Sciatic nerve (tissue), 2 donors: Measurements from ENCODE around the gene USP14. TPM values are rescaled to one million over a fixed set of nuclear protein-coding genes. Genes with fewer than 3 reads are reported as not detected.

Source experiments
- ATAC-seq: fragments of 200-7000 bp; cut with Tn5 transposase; one replicate; pipeline ENCODE4 v1.9.1; 2020; ENCODE audit warnings: mild to moderate bottlenecking, moderate library complexity
- DNase-seq: peaks from one replicate; pipeline ENCODE4 v3.0.0-alpha.2; 2020; ENCODE audit warnings: low spot score
- intact Hi-C: fragments of 100-400 bp; cut with DNase I; formaldehyde crosslinking; loops from one replicate; pipeline ENCODE4 v1.14.2; 2022
- total RNA-seq: library from RNA; stranded (reverse); fragmentation: NEBNext Ultra II Directional; extraction: Animal tissue kit (Norgen Biotek cat#: 25700); gene quantifications from one replicate; pipeline ENCODE4 v1.2.1, GENCODE V29; 2021
- donor health status: DM: no; HTN: no; CAD: no.
- donor health status: DM: no; HTN: no; CAD: no.

Gene USP14
- total RNA-seq, 1 donor from 2014 or later: 57.2 TPM

GRCh38 chr18:215448-216010 lies 57.2 kb downstream of the USP14 start:
- no peak for ATAC-seq
- DNase-seq: no peak
- intact Hi-C loops: no loop called here

DNA sequence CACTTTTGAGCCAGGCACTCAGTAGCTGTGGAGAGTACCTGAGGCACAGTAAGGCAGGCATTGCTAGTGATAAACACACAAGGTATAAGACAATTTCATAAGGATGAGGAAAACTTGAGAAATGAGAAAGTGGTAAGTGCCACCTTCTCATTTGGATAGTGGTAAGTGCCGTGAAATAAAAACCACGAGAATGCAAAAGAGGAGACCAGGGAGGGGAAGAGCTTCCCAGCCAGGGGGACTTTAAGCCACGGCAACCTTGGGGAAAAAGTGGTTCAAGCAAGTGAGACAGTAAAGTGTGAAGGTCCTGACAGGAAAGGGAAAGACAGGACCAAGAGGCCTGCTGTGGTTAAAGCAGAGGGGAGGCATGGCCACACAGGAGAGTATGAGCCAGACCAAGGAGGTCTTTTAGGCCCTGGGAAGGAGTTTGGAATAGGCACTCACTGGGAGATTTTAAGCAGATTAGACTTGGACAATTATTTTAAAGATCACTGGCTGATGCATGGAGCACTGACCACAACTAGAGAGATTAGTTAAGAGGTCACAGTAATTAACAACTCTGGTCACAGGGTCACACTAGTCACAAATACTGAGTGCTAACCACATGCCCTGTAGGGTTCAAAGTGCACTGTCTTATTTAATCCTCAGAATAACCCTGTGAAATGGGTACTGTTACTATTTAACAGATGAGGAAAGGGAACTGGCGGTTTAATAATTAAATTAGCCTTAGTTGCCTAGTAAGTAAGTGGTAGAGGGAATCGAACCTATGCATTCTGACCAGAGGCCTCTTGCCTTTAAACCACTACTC lies 59.4 kb downstream of the USP14 start:
- intact Hi-C loops: no loop called here
- ATAC-seq (no peak), DNase-seq (no peak)

GRCh38 chr18:220708-221107 lies 62.4 kb downstream of the USP14 start:
- intact Hi-C loops: no loop called here
- no peak for DNase-seq
- ATAC-seq: no peak

GRCh38 chr18:225745-226144 lies 67.4 kb downstream of the USP14 start:
- DNase-seq (no peak), ATAC-seq (no peak)
- intact Hi-C loops: no loop called here

GRCh38 chr18:227374-227773 lies 69.0 kb downstream of the USP14 start:
- no peak for ATAC-seq
- intact Hi-C loops: no loop called here
- no peak for DNase-seq

- ATAC-seq (no peak), DNase-seq (no peak)
- intact Hi-C loops: no loop called here
These were observed 69.5 kb downstream of the USP14 start for GRCh38 chr18:227902-228301.

GRCh38 chr18:228586-228985 lies 70.2 kb downstream of the USP14 start:
- ATAC-seq: no peak
- intact Hi-C loops: no loop called here

GRCh38 chr18:231563-231962 lies 73.2 kb downstream of the USP14 start:
- no peak for DNase-seq

More at GRCh38 chr18:228586-228985, 70.2 kb downstream of the USP14 start:
- no peak for DNase-seq

DNA sequence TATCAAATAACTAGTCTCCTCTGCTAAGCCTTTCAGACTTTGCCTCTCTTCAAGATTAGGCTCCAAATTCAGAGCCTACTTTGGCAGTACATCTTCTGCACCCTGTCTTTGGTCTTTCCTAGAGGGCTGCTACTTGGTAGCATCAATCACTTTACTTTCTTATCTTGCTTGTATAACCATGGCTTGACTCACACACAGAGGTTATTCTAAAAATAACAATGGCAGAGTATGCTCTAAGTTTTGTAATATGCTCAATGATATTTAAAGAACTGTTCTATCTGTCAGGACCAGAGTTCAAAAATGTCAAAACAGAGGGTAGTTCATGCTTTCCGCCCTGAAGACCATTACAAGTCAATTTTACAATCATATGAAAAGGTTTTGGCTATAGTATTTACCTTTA lies 81.8 kb downstream of the USP14 start:
- intact Hi-C loops: no loop called here
- DNase-seq (no peak), ATAC-seq (no peak)

More at GRCh38 chr18:231563-231962, 73.2 kb downstream of the USP14 start:
- intact Hi-C loops: no loop called here
- ATAC-seq: no peak

DNA sequence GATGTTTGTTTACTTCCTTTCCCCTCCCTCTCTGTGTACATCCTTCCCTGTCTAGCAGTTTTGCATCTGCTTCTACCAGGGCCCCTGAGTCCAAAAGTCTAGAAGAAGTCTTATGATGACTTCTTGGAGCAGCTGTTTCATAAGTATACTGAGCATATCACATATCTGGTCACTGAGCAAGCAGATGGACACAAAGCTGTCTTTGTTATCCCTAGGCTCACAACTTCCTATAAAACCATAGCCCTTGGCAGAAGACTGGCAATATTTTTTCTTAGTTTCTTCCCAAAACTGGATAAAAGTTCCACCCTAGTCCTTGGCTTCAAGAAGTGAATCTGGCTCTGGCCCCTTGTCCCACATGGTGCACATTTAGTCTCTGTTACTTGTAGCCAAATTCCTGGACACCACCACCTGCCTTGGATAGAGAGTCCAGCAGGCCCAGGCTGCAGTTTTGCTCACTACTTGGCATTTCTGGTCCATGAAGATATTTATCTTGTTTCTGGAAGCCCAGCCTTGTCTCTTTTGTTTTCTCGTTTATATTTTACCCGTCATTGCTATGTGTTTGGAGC lies 87.0 kb downstream of the USP14 start:
- intact Hi-C loops: no loop called here
- ATAC-seq (no peak), DNase-seq (no peak)

DNA sequence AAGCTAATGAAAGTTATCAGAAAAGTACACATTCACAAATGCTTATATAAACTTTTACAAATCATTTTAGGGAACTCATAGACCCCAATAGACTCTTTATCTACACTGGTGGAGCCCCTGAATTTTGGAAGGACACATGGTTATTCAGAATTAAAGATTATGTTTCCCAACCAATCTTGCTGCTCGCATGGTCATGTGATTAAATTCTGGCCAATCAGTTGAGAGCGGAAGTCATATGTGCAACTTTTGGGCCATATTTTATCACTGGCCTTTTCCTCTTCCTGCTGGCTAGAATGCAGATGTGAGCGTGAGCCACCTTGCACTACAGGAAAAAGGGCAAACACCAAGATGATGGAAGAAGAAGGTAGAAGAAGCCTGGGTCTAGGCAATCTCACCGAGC lies 89.7 kb downstream of the USP14 start:
- intact Hi-C loops: no loop called here
- ATAC-seq: no peak

GRCh38 chr18:250685-251084 lies 92.3 kb downstream of the USP14 start:
- DNase-seq (no peak), ATAC-seq (no peak)
- intact Hi-C loops: no loop called here

More for the DNA sequence above, 89.7 kb downstream of the USP14 start:
- no peak for DNase-seq

- DNase-seq (no peak), ATAC-seq (no peak)
- intact Hi-C loops: no loop called here
These were observed 93.2 kb downstream of the USP14 start for GRCh38 chr18:251572-251971.

- intact Hi-C loops: no loop called here
- ATAC-seq (no peak), DNase-seq (no peak)
These were observed 94.8 kb downstream of the USP14 start for GRCh38 chr18:253121-253520.

DNA sequence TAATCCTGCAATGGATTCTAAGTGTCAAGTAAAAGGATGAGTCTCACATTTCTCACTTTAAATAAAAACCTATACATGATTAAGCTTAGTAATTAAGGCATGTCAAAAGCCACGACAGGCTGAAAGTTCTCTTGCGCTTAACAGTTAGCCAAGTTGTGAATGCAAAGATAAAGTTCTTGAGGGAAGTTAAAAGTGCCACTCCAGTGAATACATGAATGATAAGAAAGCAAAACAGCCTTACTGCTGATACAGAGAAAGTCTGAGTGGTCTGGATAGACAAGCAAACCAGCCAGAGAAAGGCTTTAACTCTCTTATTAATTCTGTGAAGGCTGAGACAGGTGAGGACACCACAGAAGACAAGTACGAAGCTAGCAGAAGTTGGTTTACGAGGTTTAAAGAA lies 96.8 kb downstream of the USP14 start:
- intact Hi-C loops: no loop called here
- DNase-seq: no peak
- ATAC-seq: no peak

- DNase-seq (no peak), ATAC-seq (no peak)
- intact Hi-C loops: no loop called here
These were observed 102.2 kb downstream of the USP14 start for GRCh38 chr18:260547-260946.

- DNase-seq: no peak
- intact Hi-C loops: no loop called here
- no peak for ATAC-seq
These were observed 103.2 kb downstream of the USP14 start for GRCh38 chr18:261398-262073.
